Transverse colon (tissue), 3 donors: Measurements from ENCODE around the gene SORCS3.

Experiments
- CTCF ChIP-seq, 5 experiments: fragments of 200-600 bp in 3 of 5; fragments of 450-650 bp in 2 of 5; sonication (generic) in 3 of 5; IDR thresholded peaks; 1 replicate in 2 of 5; 2 replicates in 3 of 5; pipeline ENCODE4 v1.5.1; 2016 to 2017; ENCODE audit warnings: antibody characterized with exemption in 5 of 5, inconsistent platforms in 3 of 5, mild to moderate bottlenecking in 2 of 5, moderate library complexity in 1 of 5
- EP300 ChIP-seq: sonication (generic); formaldehyde crosslinking; IDR thresholded peaks from one replicate; pipeline ENCODE4 v1.6.1; 2017; ENCODE audit warnings: antibody characterized with exemption, low read depth

GRCh38 chr10:104665174-104665573 is 24.1 kb downstream of the SORCS3 start:
- no peak for TF ChIP-seq CTCF (IDR thresholded peaks at IDR 0.05)
- no peak for TF ChIP-seq EP300
